T-helper 2 cell treated with Interferon-gamma antibody and Interleukin-4, amounts not matched to agents 5 μg/mL and 100 μg/mL, for 36 hours (primary cell): ENCODE data around the gene PIAS1.
"Not testable (repeated sequence)": the region's sequence is repeated elsewhere in the genome, so short reads cannot be mapped to it uniquely, and the experiment has no call there.

Experiments used
- DNase-seq: peaks from one replicate; pipeline ENCODE4 v3.0.0; 2021; ENCODE audit warnings: low spot score
- H3K27ac Mint-ChIP-seq: one replicate; pipeline ENCODE4 v1.8.0; 2021; ENCODE audit warnings: mild to moderate bottlenecking, mixed read lengths
- H3K27me3 Mint-ChIP-seq: one replicate; pipeline ENCODE4 v1.8.0; 2021; ENCODE audit warnings: low read depth, mixed read lengths
- H3K36me3 Mint-ChIP-seq: one replicate; pipeline ENCODE4 v1.8.0; 2021; ENCODE audit warnings: low read depth, mixed read lengths
- H3K4me1 Mint-ChIP-seq: one replicate; pipeline ENCODE4 v1.8.0; 2021; ENCODE audit warnings: low read depth, mixed read lengths
- H3K4me3 Mint-ChIP-seq: one replicate; pipeline ENCODE4 v1.8.0; 2022; ENCODE audit warnings: mild to moderate bottlenecking, moderate library complexity, mixed read lengths
- H3K9me3 Mint-ChIP-seq: one replicate; pipeline ENCODE4 v1.8.0; 2021; ENCODE audit warnings: mixed read lengths

Gene PIAS1

GRCh38 chr15:68143129-68143528, 89.0 kb downstream of the PIAS1 start:
- Mint-ChIP-seq H3K4me1 (peaks cover 3% of the 10 kb centered on the region), H3K4me3 (no peak overlapping the region), H3K27me3 (no peaks in the 10 kb centered on the region), H3K27ac (no peak overlapping the region), H3K36me3 (peaks cover 19% of the 10 kb centered on the region), H3K9me3 (no peaks in the 10 kb centered on the region)
- no peak for DNase-seq

- peaks cover 4% of the 10 kb centered on the region for H3K4me1 Mint-ChIP-seq
- no peak for DNase-seq
- no peaks in the 10 kb centered on the region for H3K27me3 Mint-ChIP-seq
- H3K36me3 Mint-ChIP-seq: peaks cover 21% of the 10 kb centered on the region
- H3K27ac Mint-ChIP-seq: no peak overlapping the region
- H3K4me3 Mint-ChIP-seq: no peak overlapping the region
- H3K9me3 Mint-ChIP-seq: no peaks in the 10 kb centered on the region
Observed at GRCh38 chr15:68143785-68144184, 89.7 kb downstream of the PIAS1 start.

DNA sequence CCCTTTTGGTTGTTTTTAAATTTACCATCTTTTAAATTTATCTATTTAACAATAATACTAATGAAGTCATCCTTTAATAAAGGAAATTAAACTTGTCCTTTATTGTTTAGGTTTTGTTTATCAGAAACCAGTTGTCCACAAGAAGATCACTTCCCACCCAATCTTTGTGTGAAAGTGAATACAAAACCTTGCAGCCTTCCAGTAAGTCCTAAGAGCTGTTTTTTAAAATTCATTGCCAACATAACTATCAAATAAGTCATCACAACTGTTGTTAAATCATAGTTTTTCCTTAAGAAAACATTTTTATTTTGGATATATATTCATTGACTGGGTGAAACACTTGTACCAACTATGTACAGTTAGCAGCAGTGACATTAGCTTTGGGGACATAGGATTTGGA, 91.6 kb downstream of the PIAS1 start:
- H3K4me3 Mint-ChIP-seq: no peak overlapping the region
- no peaks in the 10 kb centered on the region for H3K27me3 Mint-ChIP-seq
- H3K27ac Mint-ChIP-seq: no peak overlapping the region
- H3K4me1 Mint-ChIP-seq: peaks cover 7% of the 10 kb centered on the region
- peaks cover 26% of the 10 kb centered on the region for H3K36me3 Mint-ChIP-seq
- H3K9me3 Mint-ChIP-seq: no peaks in the 10 kb centered on the region
- DNase-seq: no peak

DNA sequence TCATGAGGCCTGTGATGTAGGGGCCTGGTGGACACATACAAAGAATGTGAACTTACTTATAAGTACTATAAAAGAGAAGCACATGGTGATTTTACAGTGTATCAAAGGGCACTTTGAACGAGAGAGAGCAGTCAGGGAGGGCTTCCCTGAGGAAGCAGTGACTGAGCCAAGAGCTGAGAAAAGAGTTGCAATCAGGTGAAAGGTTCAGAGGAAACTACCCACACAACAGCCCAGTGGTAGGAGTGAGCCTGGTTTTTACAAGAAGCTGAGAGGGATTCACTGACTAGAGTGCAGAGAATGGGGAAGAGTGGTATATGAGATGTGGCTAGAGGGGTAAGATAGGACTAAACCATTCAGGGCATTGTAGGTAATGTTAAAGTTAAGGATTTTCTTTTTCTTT, 93.9 kb downstream of the PIAS1 start:
- Mint-ChIP-seq H3K27me3 (no peaks in the 10 kb centered on the region), H3K27ac (no peak overlapping the region), H3K36me3 (peaks cover 32% of the 10 kb centered on the region), H3K9me3 (no peaks in the 10 kb centered on the region), H3K4me3 (no peak overlapping the region), H3K4me1 (peaks cover 7% of the 10 kb centered on the region)
- DNase-seq: no peak

- no peaks in the 10 kb centered on the region for H3K9me3 Mint-ChIP-seq
- no peaks in the 10 kb centered on the region for H3K27me3 Mint-ChIP-seq
- H3K36me3 Mint-ChIP-seq: peaks cover 30% of the 10 kb centered on the region
- no peak overlapping the region for H3K4me3 Mint-ChIP-seq
- H3K4me1 Mint-ChIP-seq: peaks cover 6% of the 10 kb centered on the region
- no peak for DNase-seq
- H3K27ac Mint-ChIP-seq: peak overlapping the region; percentile 10
Observed at GRCh38 chr15:68149059-68149458, 94.9 kb downstream of the PIAS1 start.

- Mint-ChIP-seq H3K27me3 (no peaks in the 10 kb centered on the region), H3K36me3 (peaks cover 33% of the 10 kb centered on the region), H3K9me3 (no peaks in the 10 kb centered on the region), H3K27ac (peak overlapping the region; percentile 38), H3K4me3 (no peak overlapping the region), H3K4me1 (peaks cover 6% of the 10 kb centered on the region)
- DNase-seq: no peak
Observed at GRCh38 chr15:68150187-68150586, 96.1 kb downstream of the PIAS1 start.

- peaks cover 6% of the 10 kb centered on the region for H3K4me1 Mint-ChIP-seq
- H3K27ac Mint-ChIP-seq: no peak overlapping the region
- DNase-seq: no peak
- H3K27me3 Mint-ChIP-seq: no peaks in the 10 kb centered on the region
- no peaks in the 10 kb centered on the region for H3K9me3 Mint-ChIP-seq
- H3K36me3 Mint-ChIP-seq: peaks cover 28% of the 10 kb centered on the region
- no peak overlapping the region for H3K4me3 Mint-ChIP-seq
Observed at GRCh38 chr15:68151277-68151676, 97.2 kb downstream of the PIAS1 start.

DNA sequence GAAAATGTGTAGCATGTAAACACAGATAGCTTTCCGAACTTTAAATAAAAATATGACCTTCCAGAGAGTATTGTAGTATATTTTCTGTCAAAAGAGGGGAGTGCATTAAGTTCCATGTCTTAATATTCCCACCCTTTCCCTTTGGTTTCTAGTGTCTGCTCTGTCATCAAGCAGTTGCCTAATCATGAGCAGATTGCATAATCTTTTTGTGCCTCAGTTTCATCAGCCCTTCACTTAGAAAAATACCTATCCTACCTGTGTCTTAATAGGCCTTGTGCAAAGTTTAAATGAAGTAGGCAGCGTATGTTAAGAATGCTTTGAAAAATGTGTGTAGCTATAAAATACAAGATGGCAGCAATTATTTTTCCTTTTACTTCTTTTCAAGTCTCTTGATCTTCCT, 98.2 kb downstream of the PIAS1 start:
- H3K27ac Mint-ChIP-seq: no peak overlapping the region
- no peaks in the 10 kb centered on the region for H3K9me3 Mint-ChIP-seq
- peaks cover 20% of the 10 kb centered on the region for H3K36me3 Mint-ChIP-seq
- peaks cover 6% of the 10 kb centered on the region for H3K4me1 Mint-ChIP-seq
- no peak for DNase-seq
- H3K27me3 Mint-ChIP-seq: no peaks in the 10 kb centered on the region
- H3K4me3 Mint-ChIP-seq: no peak overlapping the region

- Mint-ChIP-seq H3K4me3 (no peak overlapping the region), H3K4me1 (no peaks in the 10 kb centered on the region), H3K9me3 (no peaks in the 10 kb centered on the region), H3K27me3 (no peaks in the 10 kb centered on the region), H3K36me3 (peaks cover 14% of the 10 kb centered on the region), H3K27ac (no peak overlapping the region)
- no peak for DNase-seq
Observed at GRCh38 chr15:68154923-68155559, 100.9 kb downstream of the PIAS1 start.

- Mint-ChIP-seq H3K4me3 (no peak overlapping the region), H3K27me3 (no peaks in the 10 kb centered on the region), H3K36me3 (peaks cover 27% of the 10 kb centered on the region), H3K9me3 (no peaks in the 10 kb centered on the region), H3K4me1 (no peaks in the 10 kb centered on the region), H3K27ac (no peak overlapping the region)
- no peak for DNase-seq
Observed at GRCh38 chr15:68157074-68157473, 103.0 kb downstream of the PIAS1 start.

DNA sequence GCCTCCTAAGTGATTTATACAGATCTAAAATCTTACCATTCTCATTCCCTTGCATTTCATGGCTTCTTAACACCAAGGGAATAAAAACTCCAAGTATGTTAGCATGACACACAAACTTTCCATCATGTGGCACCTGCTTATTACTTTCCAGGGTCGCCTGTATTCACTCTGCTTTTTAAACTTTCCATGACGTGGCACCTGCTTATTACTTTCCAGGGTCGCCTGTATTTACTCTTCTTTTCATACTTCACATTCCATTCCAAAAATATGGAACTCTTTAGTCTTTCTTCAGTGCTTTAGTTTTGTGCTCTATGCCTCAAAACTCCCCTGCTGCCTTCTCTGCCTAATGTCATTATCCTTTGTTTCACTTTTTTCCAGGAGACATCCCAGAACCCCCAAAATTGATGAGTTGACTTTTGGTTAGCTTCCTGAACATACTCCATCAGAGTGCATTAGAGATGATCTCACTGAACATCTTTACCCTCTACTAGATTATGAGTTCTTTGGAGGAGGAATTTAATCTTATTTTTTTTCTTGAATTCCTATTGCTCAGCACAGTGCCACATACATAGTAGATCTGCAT, 104.0 kb downstream of the PIAS1 start:
- DNase-seq: no peak
- no peak overlapping the region for H3K4me3 Mint-ChIP-seq
- peaks cover 27% of the 10 kb centered on the region for H3K36me3 Mint-ChIP-seq
- no peaks in the 10 kb centered on the region for H3K4me1 Mint-ChIP-seq
- H3K27ac Mint-ChIP-seq: no peak overlapping the region
- no peaks in the 10 kb centered on the region for H3K27me3 Mint-ChIP-seq
- H3K9me3 Mint-ChIP-seq: no peaks in the 10 kb centered on the region

- no peaks in the 10 kb centered on the region for H3K4me1 Mint-ChIP-seq
- H3K27ac Mint-ChIP-seq: no peak overlapping the region
- DNase-seq: no peak
- H3K9me3 Mint-ChIP-seq: no peaks in the 10 kb centered on the region
- H3K4me3 Mint-ChIP-seq: no peak overlapping the region
- no peaks in the 10 kb centered on the region for H3K27me3 Mint-ChIP-seq
- peaks cover 33% of the 10 kb centered on the region for H3K36me3 Mint-ChIP-seq
Observed at GRCh38 chr15:68163191-68163590, 109.1 kb downstream of the PIAS1 start.

DNA sequence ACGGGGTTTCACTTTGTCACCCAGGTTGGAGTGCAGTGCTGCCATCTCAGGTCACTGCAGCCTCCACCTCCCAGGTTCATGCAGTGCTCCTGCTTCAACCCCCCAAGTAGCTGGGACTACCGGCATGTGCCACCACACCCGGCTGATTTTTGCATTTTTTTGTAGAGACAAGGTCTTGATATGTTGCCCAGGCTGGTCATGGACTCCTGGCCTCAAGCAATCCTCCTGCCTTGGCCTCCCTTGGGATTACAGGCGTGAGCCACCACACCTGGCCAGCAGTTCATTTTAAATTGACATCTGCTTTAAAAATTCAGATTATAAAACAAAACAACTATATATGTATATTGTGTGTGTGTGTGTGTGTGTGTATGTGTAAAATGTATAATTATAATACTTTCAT, 112.7 kb downstream of the PIAS1 start:
- no peak for DNase-seq
- Mint-ChIP-seq H3K27me3 (no peaks in the 10 kb centered on the region), H3K9me3 (no peaks in the 10 kb centered on the region), H3K27ac (no peak overlapping the region), H3K36me3 (peaks cover 28% of the 10 kb centered on the region), H3K4me3 (no peak overlapping the region), H3K4me1 (no peaks in the 10 kb centered on the region)

DNA sequence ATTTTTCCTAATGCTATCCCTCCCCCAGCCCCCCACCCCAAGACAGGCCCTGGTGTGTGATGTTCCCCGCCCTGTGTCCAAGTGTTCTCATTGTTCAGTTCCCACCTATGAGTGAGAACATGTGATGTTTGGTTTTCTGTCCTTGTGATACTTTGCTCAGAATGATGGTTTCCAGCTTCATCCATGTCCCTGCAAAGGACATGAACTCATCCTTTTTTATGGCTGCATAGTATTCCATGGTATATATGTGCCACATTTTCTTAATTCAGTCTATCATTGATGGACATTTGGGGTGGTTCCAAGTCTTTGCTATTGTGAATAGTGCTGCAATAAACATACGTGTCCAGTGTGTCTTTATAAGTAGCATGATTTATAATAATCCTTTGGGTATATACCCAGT, 117.9 kb downstream of the PIAS1 start:
- not testable (repeated sequence) for H3K27me3 Mint-ChIP-seq, H3K9me3 Mint-ChIP-seq, H3K27ac Mint-ChIP-seq, H3K4me3 Mint-ChIP-seq, DNase-seq, H3K4me1 Mint-ChIP-seq
- H3K36me3 Mint-ChIP-seq: peaks cover 28% of the 10 kb centered on the region

DNA sequence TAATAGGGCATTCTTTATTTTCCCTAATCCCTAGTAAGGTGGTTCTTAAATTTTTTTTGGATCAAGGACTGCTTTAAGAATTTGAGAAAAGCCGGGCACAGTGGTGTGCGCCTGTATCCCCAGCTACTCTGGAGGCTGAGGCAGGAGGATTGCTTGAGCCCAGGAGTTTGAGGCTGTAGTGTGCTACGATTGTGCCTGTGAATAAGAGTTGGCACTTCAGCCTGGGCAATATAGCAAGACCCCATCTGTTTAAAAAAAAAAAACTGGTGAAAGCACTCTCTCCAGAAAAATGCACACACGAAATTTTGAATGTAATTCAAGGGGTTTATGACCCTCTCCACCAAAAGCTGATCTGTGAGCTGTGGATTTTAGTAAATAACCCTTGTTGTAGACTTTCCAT, 119.0 kb downstream of the PIAS1 start:
- H3K9me3 Mint-ChIP-seq: no peaks in the 10 kb centered on the region
- DNase-seq: no peak
- H3K27ac Mint-ChIP-seq: no peak overlapping the region
- H3K4me1 Mint-ChIP-seq: peaks cover 2% of the 10 kb centered on the region
- no peak overlapping the region for H3K4me3 Mint-ChIP-seq
- peaks cover 34% of the 10 kb centered on the region for H3K36me3 Mint-ChIP-seq
- H3K27me3 Mint-ChIP-seq: no peaks in the 10 kb centered on the region
